Measurements from ENCODE around the gene MMP12. TPM values are rescaled to one million over a fixed set of nuclear protein-coding genes. Genes with fewer than 3 reads are reported as not detected.

MMP12 gene
- total RNA-seq (2021) = not detected in 3 replicates
- Bru-seq, nascent RNA = not detected
- long read RNA-seq, experiment 1 = 0 reads
- long read RNA-seq, experiment 2 = 0 reads
- long read RNA-seq, experiment 3 = 0 reads

DNA sequence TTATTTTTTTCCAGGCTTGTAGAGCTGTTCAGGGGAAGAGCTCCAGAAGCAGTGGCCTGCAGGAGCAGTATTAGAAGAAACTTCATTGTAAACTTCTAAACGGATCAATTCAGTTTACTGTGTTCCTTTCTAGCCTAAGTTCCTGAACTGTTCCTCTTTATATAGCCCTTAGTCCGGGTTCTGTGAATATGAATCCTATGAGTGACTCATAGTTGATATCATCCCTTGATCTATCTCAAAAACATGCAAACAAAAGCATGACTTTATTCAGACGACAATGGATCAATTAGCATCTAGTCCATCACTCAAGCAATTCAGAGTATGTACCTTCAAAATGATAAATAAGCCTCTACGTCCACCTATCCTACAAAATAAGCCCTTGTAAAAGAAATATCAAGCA is at the start of gene MMP12:
Gene MMP12 (minus strand): TSS at position 131 of the 400 bp plus-strand sequence. CDS start 45 bp downstream, at position 86.
- Mint-ChIP-seq H3K4me1 (no peaks in the 10 kb centered on the region), H3K27ac (no peak within 1 kb of the TSS), H3K9me3 (peaks cover 12% of the 10 kb centered on the region; the same call in 1 of the 2 replicates), H3K27me3 (ENCODE audit: low read depth) (no peaks in the 10 kb centered on the region), H3K36me3 (no peaks in the 10 kb centered on the region), H3K4me3 (no peak within 1 kb of the TSS)
- POLR2A ChIA-PET = no interaction called here
- TF ChIP-seq GABPB1 (CRISPR knock-in tag; IDR thresholded peaks at IDR 0.05) (no peak), NFYB (CRISPR knock-in tag; conservative IDR thresholded peaks at IDR 0.05; ENCODE audit: low read depth) (no peak), NR2C2 (CRISPR knock-in tag; IDR thresholded peaks at IDR 0.05) (no peak), ZNF671 (CRISPR knock-in tag; IDR thresholded peaks at IDR 0.05) (no peak), RELA (CRISPR knock-in tag; IDR thresholded peaks at IDR 0.05; ENCODE audit: borderline replicate concordance) (no peak), NFATC4 (CRISPR knock-in tag; IDR thresholded peaks at IDR 0.05) (no peak)
- TF ChIP-seq, protein P1, sequence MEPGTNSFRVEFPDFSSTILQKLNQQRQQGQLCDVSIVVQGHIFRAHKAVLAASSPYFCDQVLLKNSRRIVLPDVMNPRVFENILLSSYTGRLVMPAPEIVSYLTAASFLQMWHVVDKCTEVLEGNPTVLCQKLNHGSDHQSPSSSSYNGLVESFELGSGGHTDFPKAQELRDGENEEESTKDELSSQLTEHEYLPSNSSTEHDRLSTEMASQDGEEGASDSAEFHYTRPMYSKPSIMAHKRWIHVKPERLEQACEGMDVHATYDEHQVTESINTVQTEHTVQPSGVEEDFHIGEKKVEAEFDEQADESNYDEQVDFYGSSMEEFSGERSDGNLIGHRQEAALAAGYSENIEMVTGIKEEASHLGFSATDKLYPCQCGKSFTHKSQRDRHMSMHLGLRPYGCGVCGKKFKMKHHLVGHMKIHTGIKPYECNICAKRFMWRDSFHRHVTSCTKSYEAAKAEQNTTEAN (CRISPR knock-in tag; IDR thresholded peaks at IDR 0.05) = no peak
- TF ChIP-seq, protein P2, sequence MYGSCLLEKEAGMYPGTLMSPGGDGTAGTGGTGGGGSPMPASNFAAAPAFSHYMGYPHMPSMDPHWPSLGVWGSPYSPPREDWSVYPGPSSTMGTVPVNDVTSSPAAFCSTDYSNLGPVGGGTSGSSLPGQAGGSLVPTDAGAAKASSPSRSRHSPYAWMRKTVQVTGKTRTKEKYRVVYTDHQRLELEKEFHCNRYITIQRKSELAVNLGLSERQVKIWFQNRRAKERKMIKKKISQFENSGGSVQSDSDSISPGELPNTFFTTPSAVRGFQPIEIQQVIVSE (CRISPR knock-in tag; IDR thresholded peaks at IDR 0.05; ENCODE audit: borderline replicate concordance) = no peak
- CTCF ChIA-PET = interaction anchor here (1.8 kb wide), 1 partner anchor 71 kb away, joined by 5 read pairs; no protein-coding TSS in a partner anchor
- DNase-seq (ENCODE audit: low spot score) = no peak
- no peak for ATAC-seq

DNA sequence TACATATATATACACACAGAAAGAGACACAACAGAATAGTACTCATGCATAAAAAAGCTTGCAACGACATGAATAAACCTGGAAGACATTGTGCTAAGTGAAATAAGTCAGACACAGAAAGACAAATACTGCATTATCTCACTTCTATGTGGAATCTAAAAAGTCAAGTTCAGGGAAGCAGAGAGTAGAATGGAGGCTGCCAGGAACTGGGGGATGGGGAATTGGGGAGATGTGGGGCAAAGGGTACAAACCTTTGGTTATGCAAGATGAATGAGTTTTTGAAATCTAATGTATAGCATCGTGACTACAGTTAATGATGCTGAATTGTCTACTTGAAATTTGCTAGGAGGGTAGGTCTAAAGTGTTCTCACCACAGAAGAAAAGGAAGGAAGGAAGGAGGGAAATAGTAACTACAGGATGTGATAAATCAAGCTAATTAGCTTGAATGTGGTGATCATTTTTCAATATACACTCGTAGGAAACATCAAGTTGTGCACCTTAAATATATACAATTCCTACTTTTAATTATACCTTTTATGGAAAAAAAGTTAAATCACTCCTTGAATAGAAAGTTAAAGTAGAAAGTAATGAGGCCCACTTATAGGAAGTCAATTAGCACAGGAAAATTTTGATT is 46.9 kb upstream of the MMP12 start:
- DNase-seq (ENCODE audit: low spot score) = no peak
- Mint-ChIP-seq H3K9me3 (no peaks in the 10 kb centered on the region), H3K27me3 (ENCODE audit: low read depth) (no peaks in the 10 kb centered on the region), H3K4me3 (no peak overlapping the region), H3K36me3 (no peaks in the 10 kb centered on the region), H3K27ac (no peak overlapping the region), H3K4me1 (no peaks in the 10 kb centered on the region)
- ATAC-seq = no peak
- no peak for TF ChIP-seq ZNF121 (CRISPR knock-in tag; IDR thresholded peaks at IDR 0.05)
- TF ChIP-seq, protein P2 (CRISPR knock-in tag; IDR thresholded peaks at IDR 0.05; ENCODE audit: borderline replicate concordance) = no peak
- TF ChIP-seq USF1 (CRISPR knock-in tag; IDR thresholded peaks at IDR 0.05) = no peak
- TF ChIP-seq ZNF671 (CRISPR knock-in tag; IDR thresholded peaks at IDR 0.05) = no peak
- TF ChIP-seq NR3C1 (CRISPR knock-in tag; conservative IDR thresholded peaks at IDR 0.05; ENCODE audit: low read depth) = no peak
- no peak for TF ChIP-seq NFATC4 (CRISPR knock-in tag; IDR thresholded peaks at IDR 0.05)
- TF ChIP-seq, protein P1 (CRISPR knock-in tag; IDR thresholded peaks at IDR 0.05) = no peak
- TF ChIP-seq, protein P3, sequence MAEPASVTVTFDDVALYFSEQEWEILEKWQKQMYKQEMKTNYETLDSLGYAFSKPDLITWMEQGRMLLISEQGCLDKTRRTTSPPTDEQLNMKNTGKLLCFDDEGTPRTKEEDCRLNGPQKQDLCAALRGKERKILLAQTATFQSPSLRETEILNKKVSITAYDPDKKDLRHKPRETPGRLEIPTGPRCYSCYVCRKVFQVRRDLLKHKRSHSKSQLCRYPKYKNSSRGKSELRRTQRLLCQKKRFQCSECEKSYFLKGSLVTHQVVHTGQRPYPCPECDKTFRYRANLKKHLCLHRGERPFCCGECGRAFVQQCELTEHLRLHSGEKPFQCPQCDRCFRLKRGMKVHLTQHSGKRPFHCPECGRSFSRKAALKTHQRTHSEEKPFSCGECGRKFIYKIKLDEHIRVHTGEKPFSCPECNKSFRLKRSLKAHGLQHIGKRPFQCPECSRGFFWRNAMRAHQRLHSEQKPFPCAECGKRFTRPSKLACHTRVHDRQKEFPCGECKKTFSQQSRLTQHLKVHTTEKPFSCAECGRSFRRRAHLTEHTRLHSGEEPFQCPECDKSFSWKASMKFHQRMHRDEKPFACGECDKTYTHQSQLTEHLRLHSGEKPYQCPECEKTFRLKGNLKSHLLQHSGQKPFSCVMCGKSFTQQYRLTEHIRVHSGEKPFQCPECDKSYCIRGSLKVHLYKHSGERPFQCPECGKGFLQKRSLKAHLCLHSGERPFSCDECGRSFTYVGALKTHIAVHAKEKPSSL (CRISPR knock-in tag; conservative IDR thresholded peaks at IDR 0.05) = no peak
- TF ChIP-seq NFYB (CRISPR knock-in tag; conservative IDR thresholded peaks at IDR 0.05; ENCODE audit: low read depth) = no peak
- TF ChIP-seq ZNF532 (CRISPR knock-in tag; IDR thresholded peaks at IDR 0.05; ENCODE audit: borderline replicate concordance) = no peak
- TF ChIP-seq RELA (CRISPR knock-in tag; IDR thresholded peaks at IDR 0.05; ENCODE audit: borderline replicate concordance) = no peak
- TF ChIP-seq TP53 (CRISPR knock-in tag; IDR thresholded peaks at IDR 0.05) = no peak
- ChIA-PET CTCF (no interaction called here), POLR2A (no interaction called here)
